ENCODE results near the gene NDUFA12.

Gene NDUFA12

GRCh38 chr12:95004610-95005009, 1.1 kb upstream of the NDUFA12 start:
- H3K27ac ChIP-seq (replicated peaks) = peak overlapping the region; percentile 89
- no peak for TF ChIP-seq CTCF (IDR thresholded peaks at IDR 0.05; ENCODE audit: insufficient read depth, low read length)
- TF ChIP-seq POLR2AphosphoS5 (IDR thresholded peaks at IDR 0.05; ENCODE audit: low read depth) = no peak
- TF ChIP-seq GABPA (IDR thresholded peaks at IDR 0.05; ENCODE audit: low read depth) = no peak
- TF ChIP-seq SPI1 (IDR thresholded peaks at IDR 0.05; ENCODE audit: borderline replicate concordance, low read depth) = no peak
- TF ChIP-seq REST (IDR thresholded peaks at IDR 0.05; ENCODE audit: insufficient replicate concordance, low read depth) = no peak
- H3K27me3 ChIP-seq (ENCODE audit: insufficient read depth, poor library complexity, severe bottlenecking) = no peaks in the 10 kb centered on the region
- DNase-seq (ENCODE audit: low read depth in 1 of 2, low spot score in 1 of 2) = peak; percentile 53 to 69
- H3K4me3 ChIP-seq (replicated peaks; ENCODE audit: insufficient read depth, low read length) = no peak overlapping the region

- H3K27ac ChIP-seq (replicated peaks) = peak overlapping the region; percentile 89
- H3K4me3 ChIP-seq (replicated peaks; ENCODE audit: insufficient read depth, low read length) = peak overlapping the region; percentile 97
- DNase-seq (ENCODE audit: low read depth in 1 of 2, low spot score in 1 of 2) = no peak
- no peak for TF ChIP-seq CTCF (IDR thresholded peaks at IDR 0.05; ENCODE audit: insufficient read depth, low read length)
- H3K27me3 ChIP-seq (ENCODE audit: insufficient read depth, poor library complexity, severe bottlenecking) = no peaks in the 10 kb centered on the region
These were observed 400 bp upstream of the NDUFA12 start for GRCh38 chr12:95003921-95004272.

- peak overlapping the region; percentile 97 for H3K4me3 ChIP-seq (replicated peaks; ENCODE audit: insufficient read depth, low read length)
- TF ChIP-seq GABPA (IDR thresholded peaks at IDR 0.05; ENCODE audit: low read depth) (no peak), SPI1 (IDR thresholded peaks at IDR 0.05; ENCODE audit: borderline replicate concordance, low read depth) (peak; percentile 60; the same call in 1 of the 2 replicates)
- DNase-seq (ENCODE audit: low read depth in 1 of 2, low spot score in 1 of 2) = no peak
- H3K27me3 ChIP-seq (ENCODE audit: insufficient read depth, poor library complexity, severe bottlenecking) = no peaks in the 10 kb centered on the region
- H3K27ac ChIP-seq (replicated peaks) = peak overlapping the region; percentile 89
These were observed 743 bp downstream of the NDUFA12 start for GRCh38 chr12:95002754-95003153.

- Histone ChIP-seq H3K27ac (replicated peaks) (no peak overlapping the region), H3K4me3 (replicated peaks; ENCODE audit: insufficient read depth, low read length) (no peak overlapping the region), H3K27me3 (ENCODE audit: insufficient read depth, poor library complexity, severe bottlenecking) (no peaks in the 10 kb centered on the region)
- TF ChIP-seq CTCF (IDR thresholded peaks at IDR 0.05; ENCODE audit: insufficient read depth, low read length) (no peak), SPI1 (IDR thresholded peaks at IDR 0.05; ENCODE audit: borderline replicate concordance, low read depth) (peak; percentile 86), GABPA (IDR thresholded peaks at IDR 0.05; ENCODE audit: low read depth) (no peak)
- DNase-seq (ENCODE audit: low read depth in 1 of 2, low spot score in 1 of 2) = no peak
These were observed 5.2 kb downstream of the NDUFA12 start for GRCh38 chr12:94998326-94998725.

GRCh38 chr12:94997726-94998125, 5.8 kb downstream of the NDUFA12 start:
- no peak overlapping the region for H3K27ac ChIP-seq (replicated peaks)
- no peak overlapping the region for H3K4me3 ChIP-seq (replicated peaks; ENCODE audit: insufficient read depth, low read length)
- DNase-seq (ENCODE audit: low read depth in 1 of 2, low spot score in 1 of 2) = no peak
- H3K27me3 ChIP-seq (ENCODE audit: insufficient read depth, poor library complexity, severe bottlenecking) = no peaks in the 10 kb centered on the region
- TF ChIP-seq CTCF (IDR thresholded peaks at IDR 0.05; ENCODE audit: insufficient read depth, low read length) (no peak), REST (IDR thresholded peaks at IDR 0.05; ENCODE audit: insufficient replicate concordance, low read depth) (no peak), SPI1 (IDR thresholded peaks at IDR 0.05; ENCODE audit: borderline replicate concordance, low read depth) (no peak), GABPA (IDR thresholded peaks at IDR 0.05; ENCODE audit: low read depth) (no peak), POLR2AphosphoS5 (IDR thresholded peaks at IDR 0.05; ENCODE audit: low read depth) (no peak)
